IPS DF 4.7 (cell line): ENCODE data around the gene OSR1.

ENCODE experiments used
- DNase-seq: peaks from one replicate; pipeline ENCODE4 v3.0.0-alpha.2; 2013; ENCODE audit warnings: low spot score; ENCODE audit errors: extremely low read depth

The OSR1 gene

DNA sequence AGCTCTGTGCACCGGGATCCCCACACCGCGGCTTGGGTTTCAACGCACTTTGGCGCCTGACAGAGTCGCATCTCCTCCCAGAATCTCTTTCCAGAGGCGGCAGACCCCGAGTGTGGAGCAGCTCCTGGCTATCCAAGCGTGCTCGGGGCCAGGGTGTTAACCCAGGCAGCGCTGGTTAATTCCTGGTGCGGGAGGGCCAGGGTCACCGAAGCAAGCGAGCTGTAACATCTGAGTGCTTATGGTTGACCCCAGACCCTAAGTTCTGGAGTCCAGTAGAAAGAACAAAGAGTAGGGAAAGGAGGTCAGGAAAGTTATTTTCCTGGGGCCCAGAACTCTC lies 566 bp upstream of the OSR1 start:
- DNase-seq = no peak

DNA sequence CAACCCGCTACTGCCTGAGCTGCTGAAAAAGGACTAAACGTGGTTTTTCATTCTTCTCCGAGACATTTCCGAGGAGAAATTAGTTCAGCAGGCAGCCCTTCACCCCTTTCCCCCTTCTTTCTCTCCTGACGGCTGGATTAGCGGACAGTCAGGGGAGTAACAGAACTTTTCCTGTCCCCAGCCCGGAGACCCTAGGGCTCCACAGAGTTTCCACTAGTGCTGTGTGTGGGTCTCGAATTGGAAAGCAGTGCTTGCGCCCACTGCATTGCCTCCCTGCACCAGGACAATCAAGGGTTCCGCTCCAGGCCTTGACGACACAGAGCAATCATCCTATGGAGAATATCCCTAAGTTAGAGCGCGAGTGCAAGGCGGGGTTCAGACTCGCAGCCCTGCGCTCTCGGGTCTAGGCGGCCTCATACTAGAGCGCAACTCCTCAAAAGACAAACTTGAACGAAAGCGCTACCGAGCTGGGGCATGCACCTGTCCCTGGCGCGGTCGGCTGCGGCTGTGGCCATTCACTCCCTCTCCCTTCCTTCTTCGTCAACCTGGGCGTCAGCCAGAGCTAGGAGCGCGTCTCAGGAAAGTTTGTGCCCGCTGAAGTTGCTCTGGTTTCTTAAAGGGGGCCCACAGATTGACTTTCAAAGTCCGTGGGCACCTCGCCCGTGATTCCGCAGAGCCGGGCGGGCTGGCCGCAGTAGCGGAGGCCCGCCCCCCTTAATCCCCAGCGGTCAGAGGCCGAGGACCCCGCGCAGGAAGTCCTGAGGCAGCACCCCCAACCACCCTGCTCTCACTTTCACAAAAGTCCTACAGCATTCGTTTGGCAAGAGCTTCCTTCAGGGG lies 801 bp downstream of the OSR1 start:
- no peak for DNase-seq

DNA sequence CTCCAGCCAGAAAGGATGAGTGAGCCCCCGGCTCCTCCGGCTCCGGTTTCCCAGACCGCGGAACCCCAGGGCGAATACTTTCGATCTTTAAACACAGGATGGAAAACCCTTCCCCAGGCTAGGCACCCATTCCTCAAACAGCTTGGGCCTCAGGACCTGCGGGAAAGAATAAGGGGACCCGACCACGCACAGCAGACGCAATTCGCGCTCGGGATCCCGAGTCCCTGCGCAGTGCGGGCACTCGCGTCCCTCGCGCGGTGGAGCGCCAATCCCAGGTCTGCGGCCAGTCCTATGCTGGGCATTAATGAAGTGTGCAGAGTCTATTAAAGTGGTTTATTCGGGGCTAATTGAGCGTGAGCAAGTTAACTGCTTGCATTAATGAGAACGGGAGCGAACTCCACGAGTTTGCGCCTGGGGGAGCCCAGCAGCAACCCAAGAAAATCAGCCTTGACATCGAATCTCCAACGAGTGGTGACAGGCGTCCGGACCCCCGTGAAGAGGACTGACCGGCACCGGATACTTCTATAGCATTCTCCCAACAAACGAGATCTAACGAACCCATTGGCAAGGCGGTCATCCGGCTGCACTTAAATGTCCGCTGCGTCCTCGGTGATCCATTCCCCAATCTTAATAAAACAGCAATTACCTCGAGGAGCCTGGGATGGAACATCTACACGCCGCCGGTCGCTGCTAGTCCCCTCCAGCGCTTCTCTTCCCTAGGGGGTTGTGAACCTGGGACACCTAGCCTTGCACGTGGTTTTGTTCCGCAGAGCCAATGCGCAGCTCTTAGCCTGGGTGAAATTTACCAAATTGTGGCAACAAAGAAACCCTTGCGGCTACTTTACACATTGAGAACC lies 1.6 kb downstream of the OSR1 start:
- DNase-seq = no peak

DNA sequence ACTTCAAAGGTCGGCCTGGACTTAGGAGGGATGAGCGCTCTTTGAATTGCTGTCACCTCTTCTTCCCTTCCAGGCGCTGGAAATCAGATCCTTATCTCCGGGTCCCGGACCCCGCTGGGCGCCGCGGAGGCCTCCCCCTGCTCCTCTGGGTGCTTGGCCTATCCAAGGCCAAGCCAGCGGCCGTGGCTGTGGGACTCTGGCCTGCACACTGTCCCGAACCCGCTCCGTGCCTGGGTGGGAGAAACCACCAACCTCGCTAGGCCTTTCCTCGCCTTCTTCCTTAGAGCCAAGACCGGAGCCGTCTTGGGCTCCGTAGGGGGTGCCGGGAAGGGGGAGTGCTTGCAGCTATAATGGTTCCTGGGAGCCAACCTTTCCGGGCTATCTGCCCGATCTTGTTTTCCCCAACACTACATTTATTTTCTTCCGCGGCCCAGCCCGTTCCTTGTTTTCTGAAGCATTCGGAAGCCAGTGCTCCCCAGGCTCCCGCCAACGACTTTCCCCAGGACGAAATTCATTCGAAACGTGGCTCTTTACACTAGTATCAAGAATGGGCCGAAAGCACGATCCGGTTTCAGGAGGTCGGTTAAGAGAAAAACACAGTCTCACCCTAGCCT lies 2.4 kb downstream of the OSR1 start:
- DNase-seq = no peak

DNA sequence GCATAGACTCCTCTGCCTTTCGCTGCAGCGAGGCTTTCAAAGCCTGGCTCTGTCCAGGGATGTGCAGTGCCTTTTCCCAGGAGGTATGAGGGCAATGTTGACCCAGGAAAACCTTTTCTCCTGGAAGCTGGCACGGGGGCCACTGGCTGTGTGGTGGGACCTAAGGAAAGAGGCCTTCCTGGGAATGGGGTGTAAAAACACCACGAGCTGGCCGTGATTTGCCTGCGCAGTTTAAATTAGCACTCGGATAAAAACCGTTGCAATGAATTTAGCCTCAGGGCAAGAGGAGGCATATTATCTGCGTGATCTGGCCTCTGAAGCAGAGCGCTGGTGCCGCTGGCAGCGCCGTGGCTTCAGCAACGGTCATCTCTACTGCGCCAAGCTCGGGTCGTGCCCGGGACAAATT lies 3.0 kb downstream of the OSR1 start:
- no peak for DNase-seq

DNA sequence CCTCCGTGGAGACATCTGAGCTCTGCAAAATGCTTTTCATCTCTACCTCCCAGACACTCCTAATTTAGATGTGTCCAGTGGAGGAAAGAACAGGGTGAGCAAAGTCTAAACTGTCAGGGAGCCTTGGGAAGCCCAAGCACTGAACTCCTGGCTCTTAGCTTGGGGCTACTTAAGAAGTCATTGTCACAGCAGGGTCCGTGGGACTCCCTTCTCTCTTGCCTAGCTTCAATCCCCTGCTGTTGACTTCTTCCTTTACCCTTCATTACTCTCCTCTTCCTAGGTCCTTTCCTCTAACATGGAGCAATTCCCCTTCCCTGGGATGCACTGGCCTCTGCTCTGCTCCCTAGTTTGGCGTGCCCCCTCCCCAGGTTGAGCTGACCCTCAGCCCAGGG lies 3.4 kb downstream of the OSR1 start:
- DNase-seq = no peak

DNA sequence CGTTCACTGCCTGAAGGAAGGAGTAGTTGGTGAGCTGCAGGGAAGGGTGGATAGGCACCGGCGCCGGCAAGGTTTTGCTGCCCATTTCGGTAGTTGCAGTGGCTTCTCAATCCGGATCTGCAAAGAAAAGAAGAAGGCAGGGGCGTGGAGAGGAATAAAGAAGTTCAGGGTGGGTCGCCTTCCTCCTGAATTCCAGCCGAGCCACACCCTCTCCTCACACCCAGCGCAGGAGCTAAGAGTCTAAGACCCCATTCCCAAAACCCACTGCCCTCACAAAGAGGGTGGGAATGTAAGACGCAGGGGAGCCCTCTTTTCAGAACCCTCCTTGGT lies 4.7 kb downstream of the OSR1 start:
- no peak for DNase-seq

DNA sequence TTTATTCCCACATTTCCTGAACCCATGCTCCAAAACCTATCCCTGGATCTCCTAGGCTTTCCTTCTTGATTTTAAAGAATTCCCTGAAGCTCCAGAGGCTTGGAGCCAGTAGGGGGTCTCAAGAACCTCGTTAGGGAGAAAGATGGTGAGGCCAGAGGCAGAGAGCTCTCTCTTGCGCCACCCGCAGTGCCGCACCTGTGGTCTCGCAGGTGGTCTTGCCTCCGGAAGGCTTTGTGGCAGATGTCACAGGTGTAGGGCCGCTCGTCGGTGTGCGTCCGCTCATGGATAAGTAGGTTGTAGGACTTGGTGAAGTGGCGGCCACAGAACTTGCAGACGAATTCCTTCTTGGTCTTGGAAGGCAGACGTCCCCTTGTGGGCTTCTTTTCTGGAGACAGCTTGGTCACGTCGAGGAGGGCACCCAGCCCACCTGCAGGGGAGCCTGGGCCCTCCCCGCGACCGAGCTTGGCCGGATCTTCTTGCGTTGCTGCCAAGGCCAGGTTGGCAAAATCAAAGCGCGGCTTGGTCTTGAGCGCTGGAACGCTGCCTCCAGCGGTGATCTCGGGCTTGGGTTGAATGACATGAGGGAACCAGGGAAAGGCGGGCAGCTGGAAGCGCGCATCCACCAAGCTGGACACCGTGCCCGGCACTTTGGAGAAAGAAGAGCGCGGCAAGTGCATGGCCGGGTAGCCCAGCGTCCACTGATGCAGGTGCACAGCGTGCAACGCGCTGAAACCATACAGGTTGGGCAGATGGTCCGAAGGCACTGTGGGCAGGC lies 5.3 kb downstream of the OSR1 start:
- no peak for DNase-seq

DNA sequence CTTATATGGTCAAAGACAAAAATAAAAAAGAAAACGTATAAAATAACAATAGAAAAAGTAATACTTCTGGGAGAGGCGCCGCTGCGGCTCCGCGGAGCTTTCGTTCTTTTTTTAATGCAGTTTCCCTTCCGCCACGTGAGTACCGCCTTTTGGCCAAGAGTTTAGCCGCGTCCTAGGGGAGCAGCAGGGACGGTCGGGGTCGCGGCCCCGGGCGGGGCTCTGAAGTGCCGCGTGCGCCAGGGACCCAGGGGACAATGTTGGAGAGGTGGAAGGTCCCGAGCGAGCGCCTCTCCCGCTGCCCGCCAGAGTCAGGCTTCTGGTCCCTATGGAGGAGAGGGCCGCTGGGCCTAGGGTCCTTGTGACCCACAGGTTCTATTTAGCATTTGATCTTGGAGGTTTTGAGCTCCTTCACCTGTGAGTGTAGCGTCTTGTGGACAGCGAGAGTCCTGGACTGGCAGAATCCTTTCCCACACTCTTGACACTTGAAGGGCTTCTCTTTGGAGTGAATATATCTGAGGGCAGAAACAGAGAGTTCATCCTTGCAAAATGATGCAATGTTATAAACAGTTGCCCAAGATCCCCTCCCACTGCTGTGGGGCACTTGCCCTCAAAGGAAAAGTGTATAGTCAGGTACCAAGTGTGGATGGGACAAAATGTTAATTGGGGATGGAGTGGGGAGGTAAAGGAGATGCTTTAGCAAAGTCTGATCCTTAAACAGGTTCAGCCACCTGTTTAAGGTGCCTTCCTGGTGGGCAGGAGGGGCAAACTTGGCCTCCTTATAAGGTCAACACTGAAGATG lies 6.3 kb downstream of the OSR1 start:
- no peak for DNase-seq

DNA sequence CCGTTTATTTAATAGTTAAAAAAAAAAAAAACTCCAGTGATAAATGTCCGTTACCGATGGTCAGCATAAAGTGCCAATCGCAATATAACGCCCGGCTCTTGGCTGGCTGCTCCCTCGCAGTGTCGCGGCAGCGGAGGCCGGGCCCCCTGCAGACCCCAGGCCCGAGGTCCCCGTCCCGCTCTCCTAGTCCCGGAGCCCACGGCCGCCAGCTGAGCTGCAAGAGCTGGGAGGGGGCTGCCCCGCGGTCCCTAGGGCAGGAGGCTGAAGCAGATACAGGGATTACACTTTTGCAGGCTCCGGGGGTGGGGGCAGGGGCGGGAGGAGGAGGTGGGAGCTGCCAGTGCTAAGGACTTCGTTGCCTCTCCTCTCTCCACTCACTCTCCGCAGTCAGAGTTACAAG lies 6.9 kb downstream of the OSR1 start:
- no peak for DNase-seq

DNA sequence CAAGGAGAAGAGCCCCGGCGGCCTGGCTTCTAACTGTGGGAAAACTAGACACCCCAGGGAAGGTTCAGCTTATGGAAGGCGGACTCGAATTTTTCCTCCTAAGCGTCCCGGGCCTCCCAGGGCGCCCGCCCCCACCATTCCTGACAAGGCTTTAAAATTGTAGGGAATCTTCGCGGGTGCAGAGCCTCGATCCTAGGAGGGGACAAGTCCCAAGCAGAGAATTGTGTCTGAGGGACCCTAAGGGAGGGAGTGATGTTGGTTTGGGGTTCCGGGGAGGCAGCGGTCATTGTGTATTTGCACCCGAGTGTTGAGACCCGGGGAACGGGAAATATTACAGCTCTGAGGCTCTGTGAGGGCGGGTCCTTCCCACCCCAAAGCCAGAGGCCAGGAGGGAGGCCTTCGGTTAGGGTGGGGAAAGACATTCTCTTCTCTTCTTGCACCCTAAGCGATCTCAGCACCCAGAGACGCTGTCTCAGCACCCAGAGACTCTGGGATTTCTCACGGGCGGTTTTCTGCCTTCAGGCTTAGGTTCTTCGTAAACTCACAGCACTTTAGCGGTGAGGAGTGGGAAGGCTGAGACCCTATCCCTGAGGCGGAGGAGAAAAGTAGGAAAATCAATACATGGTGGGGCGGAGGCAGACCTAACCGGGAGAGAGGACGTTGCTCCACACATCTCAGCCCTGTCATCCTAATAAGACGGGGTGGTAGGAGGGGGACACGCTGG lies 7.6 kb downstream of the OSR1 start:
- no peak for DNase-seq

DNA sequence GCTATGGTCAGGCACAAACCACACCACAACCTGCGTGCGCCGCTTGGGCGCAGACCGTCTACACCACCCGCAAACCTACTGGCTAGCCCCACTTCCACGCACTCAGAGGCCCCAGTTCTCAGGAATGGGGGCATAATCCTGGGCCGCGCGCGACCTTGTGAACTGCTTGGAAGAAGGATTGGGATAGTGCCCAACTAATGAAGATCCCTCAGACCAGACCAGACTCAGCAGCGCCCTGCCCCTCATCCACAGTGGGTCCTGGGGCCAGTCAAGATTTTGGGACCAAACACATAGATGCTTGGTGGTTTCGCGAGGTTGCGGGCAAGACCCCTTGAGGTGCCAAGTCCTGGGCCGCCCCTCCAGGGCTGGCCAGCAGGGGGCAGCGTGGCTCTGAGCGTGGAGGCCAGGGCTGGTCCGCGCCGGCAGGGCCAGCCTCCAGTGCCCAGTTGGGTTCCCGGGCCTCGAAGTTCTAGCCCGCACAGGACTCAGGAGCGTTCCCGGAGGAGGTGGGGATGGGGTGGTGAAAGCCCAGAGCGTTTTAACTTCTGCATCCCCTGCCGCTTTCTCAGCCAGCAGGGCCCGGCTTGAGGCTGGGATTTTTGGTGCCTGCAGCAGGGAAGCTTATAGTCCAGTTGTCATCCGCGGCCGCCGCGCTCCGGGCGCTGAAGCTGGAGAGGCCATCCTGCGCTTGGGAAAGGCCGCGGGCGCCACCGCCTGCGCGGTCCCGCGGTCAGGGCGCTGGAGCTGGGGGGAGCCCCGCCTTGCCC lies 8.3 kb downstream of the OSR1 start:
- no peak for DNase-seq

DNA sequence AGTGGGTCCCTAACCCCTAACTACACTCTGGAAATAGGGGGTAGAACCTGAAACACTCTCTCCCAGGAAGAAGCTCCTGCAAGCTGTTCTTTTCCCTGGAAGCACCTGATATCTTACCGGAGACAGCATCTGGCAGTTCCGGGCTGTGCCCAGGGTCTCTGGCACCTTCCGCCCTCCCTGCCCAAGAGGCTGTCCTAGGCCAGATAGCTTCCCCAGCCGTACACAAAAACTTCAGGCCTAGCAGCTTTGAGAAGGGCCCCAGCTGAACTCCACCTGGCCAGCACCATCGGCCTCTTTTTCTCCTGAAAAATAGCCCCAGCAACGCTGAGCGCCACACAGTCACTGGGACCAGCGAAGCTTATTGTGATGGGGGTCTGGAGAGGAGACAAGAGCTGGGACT lies 9.7 kb downstream of the OSR1 start:
- DNase-seq = no peak

DNA sequence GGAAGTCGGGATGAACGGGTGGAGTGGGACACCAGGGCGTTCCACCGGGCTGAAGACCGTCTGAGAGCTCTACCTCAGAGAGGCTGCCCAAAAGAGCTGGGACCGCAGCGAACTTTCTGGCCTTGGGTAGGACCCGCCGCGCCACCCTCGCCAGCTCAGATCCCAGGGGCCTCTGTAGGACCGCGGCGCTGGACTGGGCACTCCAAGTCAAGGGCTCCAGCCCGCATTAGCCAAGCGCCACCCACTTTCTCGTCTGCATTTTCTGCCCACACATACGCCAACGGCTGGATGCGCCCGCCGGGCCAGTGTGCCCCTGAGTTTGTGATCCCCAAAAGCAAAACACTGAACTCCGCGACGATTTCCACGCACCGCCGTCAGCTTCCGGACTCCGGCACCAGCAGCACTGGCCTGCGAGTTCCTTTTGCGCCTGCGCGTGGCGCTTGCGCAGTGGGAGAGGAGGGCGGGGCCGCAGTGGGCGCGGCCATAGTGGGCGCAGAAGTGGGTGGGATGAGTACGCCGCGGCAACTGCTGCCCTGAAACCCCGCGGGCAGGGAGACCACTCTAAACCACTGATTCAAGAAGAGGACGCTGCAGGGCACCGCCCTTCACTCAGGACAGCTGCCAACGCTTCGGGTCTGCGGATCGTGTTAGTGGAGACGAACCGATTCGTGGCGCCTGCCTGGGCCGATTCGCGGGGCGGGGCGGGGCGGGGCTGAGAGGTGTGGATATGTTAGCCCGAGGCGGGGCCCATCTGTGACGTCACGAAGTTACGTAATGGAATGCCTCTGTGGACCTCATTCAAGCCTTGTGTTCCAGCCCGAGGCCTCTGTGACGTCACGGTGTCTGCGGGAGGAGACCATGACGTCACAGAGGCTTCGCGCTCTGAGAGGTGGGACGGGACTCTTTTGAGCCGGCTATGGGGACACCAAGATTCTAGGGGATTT lies 10.5 kb downstream of the OSR1 start:
- DNase-seq = no peak

DNA sequence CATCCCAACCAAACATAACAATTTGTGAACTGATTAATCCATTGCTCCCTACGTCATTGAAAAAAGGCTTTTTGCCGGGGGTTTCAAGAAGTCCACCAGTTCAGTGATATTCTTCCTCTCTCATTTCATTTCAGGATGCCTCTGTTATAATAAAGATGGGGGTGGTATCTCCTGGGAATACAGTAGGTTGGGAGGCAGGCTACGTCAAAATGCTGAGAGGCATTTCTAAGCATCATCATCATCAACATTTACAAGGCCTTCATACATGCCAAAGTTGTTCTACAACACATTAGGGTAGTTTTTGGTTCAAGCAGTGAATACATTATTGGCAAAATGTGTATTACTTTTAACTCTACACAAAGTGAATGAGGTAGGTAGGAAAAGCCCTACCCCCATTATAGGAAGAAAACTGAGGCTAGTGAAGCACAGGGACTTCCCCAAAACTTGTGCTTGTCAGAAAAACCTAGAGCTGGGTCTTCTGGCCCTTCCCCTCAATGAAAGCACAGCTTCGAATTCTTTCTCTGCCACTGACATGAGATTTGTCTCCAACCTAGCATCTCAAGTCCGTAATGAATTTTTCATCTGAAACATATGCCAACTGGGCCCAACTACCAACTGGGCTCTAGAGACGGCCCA lies 11.3 kb downstream of the OSR1 start:
- no peak for DNase-seq

DNA sequence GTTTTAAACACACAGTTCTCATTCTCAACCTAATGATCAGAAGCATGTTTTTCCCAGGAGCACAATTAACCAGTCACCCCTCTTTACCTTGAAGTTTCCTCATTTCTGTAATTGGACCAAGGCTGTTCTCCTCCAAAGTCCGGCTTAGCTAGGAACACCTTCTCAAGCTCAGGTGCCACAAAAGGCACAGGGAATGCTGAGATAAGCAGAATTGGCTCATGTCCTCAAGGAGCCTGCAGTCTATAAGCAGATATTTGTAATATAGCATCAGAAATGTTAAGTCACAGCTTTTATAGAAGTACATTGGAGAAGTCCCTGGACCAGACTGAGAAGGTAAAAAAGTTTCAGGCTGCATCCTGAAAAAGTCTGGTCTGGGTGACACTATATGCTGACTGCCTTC lies 20.7 kb downstream of the OSR1 start:
- DNase-seq = no peak

DNA sequence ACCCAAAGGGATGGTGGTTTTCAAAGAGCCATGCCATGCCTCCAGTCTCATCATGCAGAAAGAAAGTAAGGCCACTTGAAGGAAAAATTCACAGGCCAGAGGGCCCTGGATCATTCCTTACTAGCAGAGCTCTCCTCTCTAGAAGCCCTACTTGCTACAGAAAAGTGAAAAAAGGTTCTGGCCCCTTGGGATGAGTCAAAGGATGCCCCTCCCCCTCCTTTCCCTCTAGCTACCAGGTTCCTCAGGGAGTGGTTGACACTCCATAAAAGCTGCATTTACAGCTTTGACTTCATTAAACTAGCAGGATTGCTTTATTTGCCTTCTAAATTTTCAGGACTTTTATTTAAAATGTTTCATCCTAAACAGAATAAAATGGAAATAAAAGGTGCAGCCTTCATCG lies 21.2 kb downstream of the OSR1 start:
- DNase-seq = no peak

DNA sequence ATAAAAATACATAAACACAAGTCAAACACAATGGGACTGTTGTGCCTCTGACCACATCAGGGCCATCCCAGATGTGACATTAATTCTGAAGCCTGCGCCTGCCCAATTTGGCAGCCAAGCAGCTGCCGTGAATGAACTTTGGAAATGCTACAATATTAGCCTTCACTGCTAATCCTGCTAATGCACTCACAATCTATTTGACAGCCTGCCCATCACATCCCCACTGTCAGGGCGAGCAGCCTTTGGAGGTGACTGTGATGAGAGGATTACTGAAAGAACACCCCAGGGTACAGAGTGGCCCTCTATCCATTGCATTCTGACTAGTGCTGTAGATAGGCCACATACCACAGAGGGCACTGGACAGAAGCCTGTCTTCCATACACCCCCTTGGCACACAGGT lies 21.6 kb downstream of the OSR1 start:
- DNase-seq = no peak
